ENCODE data around the gene ERBB2.

The ERBB2 gene

GRCh38 chr17:39772987-39773934 is 73.4 kb downstream of the ERBB2 start:
- Mint-ChIP-seq H3K27me3 (no peaks in the 10 kb centered on the region), H3K36me3 (ENCODE audit: low read depth) (peaks cover 92% of the 10 kb centered on the region), H3K27ac (peak overlapping the region; percentile 95), H3K4me1 (ENCODE audit: low read depth) (peaks cover 97% of the 10 kb centered on the region), H3K9me3 (no peaks in the 10 kb centered on the region), H3K4me3 (peak overlapping the region; percentile 55)
- DNase-seq, result no peak

- no peaks in the 10 kb centered on the region for H3K27me3 Mint-ChIP-seq
- H3K9me3 Mint-ChIP-seq, result no peaks in the 10 kb centered on the region
- peak overlapping the region; percentile 67 for H3K4me3 Mint-ChIP-seq
- DNase-seq, result no peak
- peaks cover 96% of the 10 kb centered on the region for H3K4me1 Mint-ChIP-seq (ENCODE audit: low read depth)
- H3K27ac Mint-ChIP-seq, result peak overlapping the region; percentile 95
- H3K36me3 Mint-ChIP-seq (ENCODE audit: low read depth), result peaks cover 92% of the 10 kb centered on the region
These were observed 74.2 kb downstream of the ERBB2 start for GRCh38 chr17:39774047-39774446.

- H3K4me1 Mint-ChIP-seq (ENCODE audit: low read depth), result peaks cover 91% of the 10 kb centered on the region
- no peaks in the 10 kb centered on the region for H3K9me3 Mint-ChIP-seq
- H3K27ac Mint-ChIP-seq, result peak overlapping the region; percentile 95
- H3K27me3 Mint-ChIP-seq, result no peaks in the 10 kb centered on the region
- H3K36me3 Mint-ChIP-seq (ENCODE audit: low read depth), result peaks cover 93% of the 10 kb centered on the region
- DNase-seq, result no peak
- peak overlapping the region; percentile 80 for H3K4me3 Mint-ChIP-seq
These were observed 75.2 kb downstream of the ERBB2 start for GRCh38 chr17:39775031-39775430.

GRCh38 chr17:39776252-39776651 is 76.4 kb downstream of the ERBB2 start:
- peaks cover 87% of the 10 kb centered on the region for H3K4me1 Mint-ChIP-seq (ENCODE audit: low read depth)
- peaks cover 93% of the 10 kb centered on the region for H3K36me3 Mint-ChIP-seq (ENCODE audit: low read depth)
- H3K27ac Mint-ChIP-seq, result peak overlapping the region; percentile 95
- peak overlapping the region; percentile 80 for H3K4me3 Mint-ChIP-seq
- no peaks in the 10 kb centered on the region for H3K27me3 Mint-ChIP-seq
- DNase-seq, result no peak
- H3K9me3 Mint-ChIP-seq, result no peaks in the 10 kb centered on the region

- H3K36me3 Mint-ChIP-seq (ENCODE audit: low read depth), result peaks cover 93% of the 10 kb centered on the region
- peaks cover 87% of the 10 kb centered on the region for H3K4me1 Mint-ChIP-seq (ENCODE audit: low read depth)
- H3K4me3 Mint-ChIP-seq, result peak overlapping the region; percentile 80
- DNase-seq, result no peak
- no peaks in the 10 kb centered on the region for H3K9me3 Mint-ChIP-seq
- no peaks in the 10 kb centered on the region for H3K27me3 Mint-ChIP-seq
- H3K27ac Mint-ChIP-seq, result peak overlapping the region; percentile 95
These were observed 77.9 kb downstream of the ERBB2 start for GRCh38 chr17:39777534-39778365.
